Hepatocyte (in vitro differentiated cells): ENCODE measurements around the gene VPREB1. TPM values are rescaled to one million over a fixed set of nuclear protein-coding genes. Genes with fewer than 3 reads are reported as not detected.
"Not testable (repeated sequence)": the region's sequence is repeated elsewhere in the genome, so short reads cannot be mapped to it uniquely, and the experiment has no call there.

Experiments
- DNase-seq: peaks from one replicate; pipeline ENCODE4 v3.0.0-alpha.2; 2016; ENCODE audit warnings: low spot score
- H2AFZ ChIP-seq: fragments of 200-600 bp; sonication (generic); 2 replicates; pipeline ENCODE4 v1.6.0; 2016; ENCODE audit warnings: antibody characterized with exemption, mild to moderate bottlenecking
- H3K27ac ChIP-seq: fragments of 200-600 bp; sonication (generic); 2 replicates; pipeline ENCODE4 v1.5.1; 2016; ENCODE audit warnings: mild to moderate bottlenecking
- H3K27me3 ChIP-seq: fragments of 200-600 bp; sonication (generic); 2 replicates; pipeline ENCODE4 v1.6.1; 2016
- H3K36me3 ChIP-seq: fragments of 200-600 bp; sonication (generic); replicated peaks from 2 replicates; pipeline ENCODE4 v1.5.1; 2016; ENCODE audit warnings: low read depth; ENCODE audit not compliant: insufficient read depth
- H3K4me1 ChIP-seq: fragments of 200-600 bp; sonication (generic); 2 replicates; pipeline ENCODE4 v1.5.1; 2016; ENCODE audit warnings: mild to moderate bottlenecking, moderate library complexity; ENCODE audit not compliant: insufficient read depth
- H3K4me2 ChIP-seq: fragments of 200-600 bp; sonication (generic); 2 replicates; pipeline ENCODE4 v1.6.0; 2016
- H3K4me3 ChIP-seq: fragments of 200-600 bp; sonication (generic); 2 replicates; pipeline ENCODE4 v1.5.1; 2016; ENCODE audit warnings: mild to moderate bottlenecking
- H3K79me2 ChIP-seq: fragments of 200-600 bp; sonication (generic); 2 replicates; pipeline ENCODE4 v1.6.0; 2017; ENCODE audit warnings: mild to moderate bottlenecking
- H3K9me2 ChIP-seq: fragments of 200-600 bp; sonication (generic); replicated peaks from 2 replicates; pipeline ENCODE4 v1.6.0; 2017; ENCODE audit warnings: mild to moderate bottlenecking; ENCODE audit not compliant: insufficient read depth
- H3K9me3 ChIP-seq: fragments of 200-600 bp; sonication (generic); 2 replicates; pipeline ENCODE4 v1.5.1; 2016; ENCODE audit warnings: low read depth, mild to moderate bottlenecking
- H4K20me1 ChIP-seq: fragments of 200-600 bp; sonication (generic); 2 replicates; pipeline ENCODE4 v1.6.0; 2016; ENCODE audit warnings: mild to moderate bottlenecking; ENCODE audit not compliant: insufficient read depth, poor library complexity, severe bottlenecking
- EZH2 ChIP-seq: fragments of 200-600 bp; sonication (generic); IDR thresholded peaks from 2 replicates; pipeline ENCODE4 v1.6.1; 2016; ENCODE audit warnings: antibody characterized with exemption, mild to moderate bottlenecking, borderline replicate concordance
- EZH2phosphoT487 ChIP-seq: fragments of 200-600 bp; sonication (generic); IDR thresholded peaks from one replicate; pipeline ENCODE4 v1.6.1; 2018; ENCODE audit warnings: antibody characterized with exemption, mild to moderate bottlenecking, low read depth, moderate library complexity; ENCODE audit not compliant: unreplicated experiment, severe bottlenecking
- WGBS: methylation state at CpG from one replicate; pipeline ENCODE4 v1.1.6; 2016; ENCODE audit warnings: low lambda C conversion rate; ENCODE audit errors: missing lambda C conversion rate; 5-methylcytosine and 5-hydroxymethylcytosine counted together
- polyA plus RNA-seq: library from polyadenylated mRNA; unstranded; fragments of >200 nt; fragmentation: Nextera tagmentation; extraction: Ambion mirVana; gene quantifications from 2 replicates; pipeline ENCODE4 v1.2.1, GENCODE V29; 2016
- total RNA-seq: library from RNA; depleted of rRNA; stranded (reverse); fragments of >200 nt; gene quantifications from 2 replicates; pipeline ENCODE4 v1.2.3, GENCODE V29; 2014
- TF ChIP-seq, protein P1 (sequence below): fragments of 200-600 bp; sonication (generic); IDR thresholded peaks from 2 replicates; pipeline ENCODE4 v1.5.1; 2016; ENCODE audit warnings: antibody characterized with exemption, mild to moderate bottlenecking; ENCODE audit not compliant: poor library complexity

The VPREB1 gene
- total and polyA plus RNA-seq, 2 experiments from 2014 or later, result not detected

DNA sequence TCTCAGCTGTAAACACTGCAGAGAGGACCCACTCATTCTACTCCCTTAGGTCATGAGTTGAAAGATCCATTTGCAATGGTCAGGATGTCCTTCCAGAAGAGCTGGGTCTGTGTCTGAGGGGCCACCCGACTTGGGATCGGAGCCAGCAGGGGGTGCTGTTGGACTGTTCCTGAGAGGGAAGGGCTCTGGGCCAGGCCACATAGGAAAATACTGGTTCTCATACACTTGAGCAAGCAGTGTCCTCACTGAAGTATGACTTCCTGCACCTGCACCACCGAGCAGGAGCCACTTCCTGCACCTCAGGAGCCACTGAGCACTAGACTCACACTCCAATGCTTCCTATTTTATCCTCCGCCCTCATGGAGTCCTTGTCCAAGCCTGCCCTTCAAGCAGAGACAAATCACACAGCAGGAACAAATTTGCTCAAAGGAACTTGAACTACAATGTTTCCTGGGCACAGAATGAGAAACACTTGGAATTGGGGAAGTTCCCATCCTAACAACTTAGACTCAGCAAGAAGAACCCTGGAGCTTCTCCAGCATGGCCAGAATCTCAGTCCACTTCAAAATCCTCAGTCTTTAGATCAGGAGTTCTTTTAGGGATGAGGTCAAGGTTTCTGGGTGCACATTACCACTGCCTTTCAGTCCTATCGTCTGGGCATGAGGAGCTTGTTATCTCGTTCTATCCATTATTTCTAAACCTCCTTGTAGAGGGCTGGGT, 36.6 kb upstream of the VPREB1 start:
- Histone ChIP-seq H3K27ac (no peak overlapping the region), H3K9me2 (no peaks in the 10 kb centered on the region), H3K4me2 (no peak overlapping the region), H4K20me1 (no peaks in the 10 kb centered on the region), H2AFZ (no peak overlapping the region), H3K4me3 (no peak overlapping the region), H3K27me3 (peaks cover 23% of the 10 kb centered on the region), H3K36me3 (no peaks in the 10 kb centered on the region), H3K9me3 (no peaks in the 10 kb centered on the region), H3K4me1 (no peaks in the 10 kb centered on the region), H3K79me2 (no peaks in the 10 kb centered on the region)
- 24% methylated on average over 6 of the region's 6 CpGs for WGBS
- TF ChIP-seq, protein P1, sequence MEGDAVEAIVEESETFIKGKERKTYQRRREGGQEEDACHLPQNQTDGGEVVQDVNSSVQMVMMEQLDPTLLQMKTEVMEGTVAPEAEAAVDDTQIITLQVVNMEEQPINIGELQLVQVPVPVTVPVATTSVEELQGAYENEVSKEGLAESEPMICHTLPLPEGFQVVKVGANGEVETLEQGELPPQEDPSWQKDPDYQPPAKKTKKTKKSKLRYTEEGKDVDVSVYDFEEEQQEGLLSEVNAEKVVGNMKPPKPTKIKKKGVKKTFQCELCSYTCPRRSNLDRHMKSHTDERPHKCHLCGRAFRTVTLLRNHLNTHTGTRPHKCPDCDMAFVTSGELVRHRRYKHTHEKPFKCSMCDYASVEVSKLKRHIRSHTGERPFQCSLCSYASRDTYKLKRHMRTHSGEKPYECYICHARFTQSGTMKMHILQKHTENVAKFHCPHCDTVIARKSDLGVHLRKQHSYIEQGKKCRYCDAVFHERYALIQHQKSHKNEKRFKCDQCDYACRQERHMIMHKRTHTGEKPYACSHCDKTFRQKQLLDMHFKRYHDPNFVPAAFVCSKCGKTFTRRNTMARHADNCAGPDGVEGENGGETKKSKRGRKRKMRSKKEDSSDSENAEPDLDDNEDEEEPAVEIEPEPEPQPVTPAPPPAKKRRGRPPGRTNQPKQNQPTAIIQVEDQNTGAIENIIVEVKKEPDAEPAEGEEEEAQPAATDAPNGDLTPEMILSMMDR, result peak; percentile 61
- TF ChIP-seq EZH2phosphoT487, result no peak
- DNase-seq, result peak; percentile 89

DNA sequence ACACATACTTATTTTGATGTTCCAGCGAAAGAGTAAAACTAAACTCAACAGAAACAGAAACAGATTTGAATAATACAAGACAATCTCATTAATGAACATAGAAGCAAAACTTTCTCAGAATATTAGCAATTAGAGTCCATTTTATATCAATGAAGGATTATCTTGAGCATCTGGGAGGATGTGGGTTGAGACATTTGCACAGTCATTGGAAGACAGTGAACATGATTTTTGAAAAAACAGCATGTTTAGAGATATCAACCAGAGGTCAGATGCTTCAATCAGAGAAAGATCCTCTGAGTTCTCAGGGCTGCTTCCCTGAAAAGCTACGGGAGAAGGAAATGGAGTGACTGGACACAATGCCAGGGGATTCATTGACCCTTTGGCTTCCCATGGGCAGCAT, 35.9 kb upstream of the VPREB1 start:
- H3K4me1 ChIP-seq, result no peaks in the 10 kb centered on the region
- DNase-seq, result no peak
- H3K27ac ChIP-seq, result no peak overlapping the region
- 81% methylated on average over 2 of the region's 2 CpGs for WGBS
- no peaks in the 10 kb centered on the region for H3K79me2 ChIP-seq
- H3K36me3 ChIP-seq, result no peaks in the 10 kb centered on the region
- peaks cover 25% of the 10 kb centered on the region for H3K27me3 ChIP-seq
- no peak overlapping the region for H3K4me3 ChIP-seq
- TF ChIP-seq, protein P1, result no peak
- TF ChIP-seq EZH2phosphoT487 (no peak), EZH2 (no peak)
- no peaks in the 10 kb centered on the region for H3K9me2 ChIP-seq
- no peaks in the 10 kb centered on the region for H3K9me3 ChIP-seq
- H2AFZ ChIP-seq, result no peak overlapping the region
- no peaks in the 10 kb centered on the region for H4K20me1 ChIP-seq
- H3K4me2 ChIP-seq, result no peak overlapping the region

DNA sequence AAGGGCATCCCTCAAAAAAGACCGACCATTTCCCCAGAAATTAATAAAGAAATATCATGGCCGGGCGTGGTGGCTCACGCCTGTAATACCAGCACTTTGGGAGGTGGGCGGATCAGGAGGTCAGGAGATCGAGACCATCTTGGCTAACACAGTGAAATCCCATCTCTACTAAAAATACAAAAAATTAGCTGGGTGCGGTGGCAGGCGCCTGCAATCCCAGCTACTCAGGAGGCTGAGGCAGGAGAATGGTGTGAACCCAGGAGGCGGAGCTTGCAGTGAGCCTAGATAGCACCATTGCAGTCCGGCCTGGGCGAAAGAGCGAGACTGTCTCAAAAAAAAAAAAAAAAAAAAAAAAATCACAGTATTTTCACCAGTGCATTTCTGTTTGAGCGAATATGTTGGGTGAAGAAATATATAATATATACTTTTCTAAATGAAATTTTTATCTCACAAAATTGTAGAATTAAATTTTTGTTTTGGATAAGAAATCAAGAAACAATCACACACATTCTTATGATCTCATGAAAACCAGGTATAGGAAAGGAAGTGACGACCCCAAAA, 35.4 kb upstream of the VPREB1 start:
- H4K20me1 ChIP-seq, H3K9me2 ChIP-seq, H3K27ac ChIP-seq, H2AFZ ChIP-seq, H3K4me1 ChIP-seq, H3K9me3 ChIP-seq, H3K4me3 ChIP-seq, DNase-seq, H3K79me2 ChIP-seq, H3K36me3 ChIP-seq, H3K4me2 ChIP-seq: not testable (repeated sequence)
- peaks cover 28% of the 10 kb centered on the region for H3K27me3 ChIP-seq
- WGBS, result 86% methylated on average over 14 of the region's 14 CpGs

DNA sequence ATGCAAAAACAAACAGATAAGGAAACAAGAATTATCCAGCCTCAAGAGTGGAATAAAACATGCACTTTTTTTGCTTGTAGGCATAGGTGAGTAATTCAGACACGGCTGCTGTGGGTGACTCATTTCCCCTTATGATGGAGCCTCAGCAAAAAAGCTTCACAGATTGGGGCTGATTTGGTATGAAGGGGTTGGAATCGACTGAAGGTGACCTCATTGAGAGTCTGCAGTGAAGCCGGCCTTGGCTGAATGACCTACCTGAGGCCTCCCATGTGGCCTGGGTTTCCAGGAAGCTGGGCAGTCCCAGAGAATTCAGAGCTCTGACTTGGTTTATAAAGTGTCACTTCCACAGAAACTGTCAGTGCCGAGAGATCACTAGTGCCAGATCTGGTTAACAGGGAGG, 34.2 kb upstream of the VPREB1 start:
- Histone ChIP-seq H3K27ac (peak overlapping the region; percentile 45), H3K36me3 (no peaks in the 10 kb centered on the region), H3K4me1 (no peaks in the 10 kb centered on the region), H3K9me3 (no peaks in the 10 kb centered on the region), H3K27me3 (peaks cover 24% of the 10 kb centered on the region), H3K4me2 (no peak overlapping the region), H4K20me1 (no peaks in the 10 kb centered on the region), H3K9me2 (no peaks in the 10 kb centered on the region), H2AFZ (no peak overlapping the region), H3K4me3 (no peak overlapping the region), H3K79me2 (no peaks in the 10 kb centered on the region)
- TF ChIP-seq EZH2 (no peak), EZH2phosphoT487 (no peak)
- TF ChIP-seq, protein P1, result no peak
- DNase-seq, result peak; percentile 41
- 64% methylated on average over 4 of the region's 4 CpGs for WGBS
